Smooth muscle cell (in vitro differentiated cells): ENCODE data around the gene CXCR3. TPM values are rescaled to one million over a fixed set of nuclear protein-coding genes. Genes with fewer than 3 reads are reported as not detected.
"Not testable (repeated sequence)": the region's sequence is repeated elsewhere in the genome, so short reads cannot be mapped to it uniquely, and the experiment has no call there.

Experiments
- DNase-seq: peaks from one replicate; lab custom pipeline; 2025; ENCODE audit not compliant: unreplicated experiment; lab: John Stamatoyannopoulos, UW
- H2AFZ ChIP-seq: fragments of 200-600 bp; sonication (generic); 2 replicates; pipeline ENCODE4 v1.6.0; 2016; ENCODE audit warnings: antibody characterized with exemption, low read depth, mild to moderate bottlenecking
- H3F3A ChIP-seq: fragments of 200-600 bp; sonication (generic); 2 replicates; pipeline ENCODE4 v1.6.0; 2017; ENCODE audit warnings: antibody characterized with exemption, low read depth
- H3K27ac ChIP-seq: fragments of 200-600 bp; sonication (generic); 2 replicates; pipeline ENCODE4 v1.5.1; 2016; ENCODE audit warnings: low read depth, mild to moderate bottlenecking
- H3K27me3 ChIP-seq: fragments of 200-600 bp; sonication (generic); 2 replicates; pipeline ENCODE4 v1.6.1; 2016; ENCODE audit warnings: low read depth, mild to moderate bottlenecking
- H3K36me3 ChIP-seq: fragments of 200-600 bp; sonication (generic); 2 replicates; pipeline ENCODE4 v1.5.1; 2016; ENCODE audit warnings: low read depth
- H3K4me1 ChIP-seq: fragments of 200-600 bp; sonication (generic); 2 replicates; pipeline ENCODE4 v1.5.1; 2016; ENCODE audit warnings: low read depth
- H3K4me2 ChIP-seq: fragments of 200-600 bp; sonication (generic); 2 replicates; pipeline ENCODE4 v1.6.0; 2016; ENCODE audit warnings: mild to moderate bottlenecking
- H3K4me3 ChIP-seq: fragments of 200-600 bp; sonication (generic); 2 replicates; pipeline ENCODE4 v1.5.1; 2016; ENCODE audit warnings: mild to moderate bottlenecking
- H3K79me2 ChIP-seq: fragments of 200-600 bp; sonication (generic); 2 replicates; pipeline ENCODE4 v1.6.0; 2016; ENCODE audit warnings: low read depth, mild to moderate bottlenecking
- H3K9ac ChIP-seq: fragments of 200-600 bp; sonication (generic); 2 replicates; pipeline ENCODE4 v1.6.0; 2016; ENCODE audit warnings: low read depth
- H3K9me3 ChIP-seq: fragments of 200-600 bp; sonication (generic); replicated peaks from 2 replicates; pipeline ENCODE4 v1.5.1; 2016; ENCODE audit warnings: low read depth
- H4K20me1 ChIP-seq: fragments of 200-600 bp; sonication (generic); 2 replicates; pipeline ENCODE4 v1.6.0; 2016; ENCODE audit warnings: low read depth
- CTCF ChIP-seq: fragments of 200-600 bp; sonication (generic); IDR thresholded peaks from 2 replicates; pipeline ENCODE4 v1.5.1; 2017; ENCODE audit warnings: borderline replicate concordance, mild to moderate bottlenecking, antibody characterized with exemption; ENCODE audit not compliant: insufficient read depth, poor library complexity, severe bottlenecking
- WGBS: methylation state at CpG from one replicate; pipeline ENCODE4 v1.1.7; 2016; ENCODE audit warnings: low lambda C conversion rate; 5-methylcytosine and 5-hydroxymethylcytosine counted together
- polyA plus RNA-seq: library from polyadenylated mRNA; unstranded; fragments of >200 nt; fragmentation: Nextera tagmentation; extraction: Ambion mirVana; gene quantifications from 2 replicates; pipeline ENCODE4 v1.2.1, GENCODE V29; 2016
- total RNA-seq: library from RNA; depleted of rRNA; stranded (reverse); fragments of >200 nt; gene quantifications from 2 replicates; pipeline ENCODE4 v1.2.3, GENCODE V29; 2014

The CXCR3 gene
- total and polyA plus RNA-seq, 2 experiments from 2014 or later = 0.53 TPM; not detected in 1

- DNase-seq = no peak
- Histone ChIP-seq H4K20me1 (no peaks in the 10 kb centered on the region), H3K9ac (no peak within 1 kb of the TSS), H3K9me3 (peaks cover 3% of the 10 kb centered on the region), H3K4me1 (no peaks in the 10 kb centered on the region), H2AFZ (no peak within 1 kb of the TSS), H3K79me2 (no peaks in the 10 kb centered on the region), H3K4me3 (no peak within 1 kb of the TSS), H3K27me3 (no peaks in the 10 kb centered on the region), H3K27ac (no peak within 1 kb of the TSS), H3K4me2 (no peak within 1 kb of the TSS), H3F3A (no peaks in the 10 kb centered on the region), H3K36me3 (peaks cover 9% of the 10 kb centered on the region)
- WGBS = 95% methylated on average over 35 of the region's 48 CpGs
- no peak for TF ChIP-seq CTCF
Observed at GRCh38 chrX:71578253-71579135, 39.8 kb downstream of the CXCR3 start, which contains the start of gene GCNA. TSS of gene GCNA (plus strand) at chrX:71578437. CDS start at chrX:71580822, 2,385 bp downstream.

GRCh38 chrX:71577682-71578081 is 40.6 kb downstream of the CXCR3 start:
- no peaks in the 10 kb centered on the region for H3K4me1 ChIP-seq
- H3K4me2 ChIP-seq = no peak overlapping the region
- no peak overlapping the region for H2AFZ ChIP-seq
- peaks cover 3% of the 10 kb centered on the region for H3K9me3 ChIP-seq
- TF ChIP-seq CTCF = no peak
- H3K36me3 ChIP-seq = peaks cover 9% of the 10 kb centered on the region
- no peak for DNase-seq
- H3K27me3 ChIP-seq = no peaks in the 10 kb centered on the region
- H3K79me2 ChIP-seq = no peaks in the 10 kb centered on the region
- no peaks in the 10 kb centered on the region for H3F3A ChIP-seq
- 88% methylated on average over 14 of the region's 24 CpGs for WGBS
- H4K20me1 ChIP-seq = no peaks in the 10 kb centered on the region
- no peak overlapping the region for H3K9ac ChIP-seq
- H3K4me3 ChIP-seq = no peak overlapping the region
- no peak overlapping the region for H3K27ac ChIP-seq

GRCh38 chrX:71573590-71573989 is 44.7 kb downstream of the CXCR3 start:
- Histone ChIP-seq H3K9me3 (peaks cover 3% of the 10 kb centered on the region), H3K4me1 (no peaks in the 10 kb centered on the region), H3K4me2 (no peak overlapping the region), H2AFZ (no peak overlapping the region), H3K27ac (no peak overlapping the region), H3K36me3 (peaks cover 9% of the 10 kb centered on the region), H3K27me3 (no peaks in the 10 kb centered on the region), H3F3A (no peaks in the 10 kb centered on the region), H3K79me2 (no peaks in the 10 kb centered on the region), H3K4me3 (no peak overlapping the region), H3K9ac (no peak overlapping the region), H4K20me1 (no peaks in the 10 kb centered on the region)
- no peak for TF ChIP-seq CTCF
- 62% methylated on average over 2 of the region's 2 CpGs for WGBS
- DNase-seq = no peak

GRCh38 chrX:71571390-71571789 is 46.9 kb downstream of the CXCR3 start:
- H2AFZ ChIP-seq, DNase-seq, H3K27me3 ChIP-seq, H3K4me1 ChIP-seq, H3K4me3 ChIP-seq, H3K79me2 ChIP-seq, H4K20me1 ChIP-seq, H3K4me2 ChIP-seq, H3F3A ChIP-seq, H3K27ac ChIP-seq, H3K9ac ChIP-seq, H3K9me3 ChIP-seq: not testable (repeated sequence)
- peaks cover 15% of the 10 kb centered on the region for H3K36me3 ChIP-seq
- 92% methylated on average over 8 of the region's 8 CpGs for whole genome bisulfite sequencing

Other genes starting within 250 kb of the CXCR3 start
- gene OGT, start 85.4 kb downstream of the CXCR3 start, total RNA-seq = 67.4 and 79.3 TPM in 2 replicates
- gene OGT, start 85.4 kb downstream of the CXCR3 start, polyA plus RNA-seq = 13.2 and 22.5 TPM in 2 replicates
- 0.94 and 2.6 TPM in 2 replicates for gene GCNA, start 40.1 kb downstream of the CXCR3 start, total RNA-seq
- gene GCNA, start 40.1 kb downstream of the CXCR3 start, polyA plus RNA-seq = 0.51 and 1.1 TPM in 2 replicates
- gene CXorf49, start 99.8 kb upstream of the CXCR3 start, total RNA-seq = not detected in 2 replicates
- gene CXorf49, start 99.8 kb upstream of the CXCR3 start, polyA plus RNA-seq = 0.33 TPM in 1 of 2 replicates, not detected in the other
- gene CXorf49B, start 144.8 kb upstream of the CXCR3 start, total RNA-seq = not detected in 2 replicates
- gene CXorf49B, start 144.8 kb upstream of the CXCR3 start, polyA plus RNA-seq = 0.33 TPM in 1 of 2 replicates, not detected in the other